CD14-positive monocyte (primary cell): ENCODE measurements around the gene TRIM47. TPM values are rescaled to one million over a fixed set of nuclear protein-coding genes. Genes with fewer than 3 reads are reported as not detected.

Experiments
- DNase-seq, 3 donors: peaks; one replicate each; pipeline ENCODE4 v3.0.0-alpha.2; 2011 to 2022
- H2AFZ ChIP-seq: 2 replicates; pipeline ENCODE4 v1.6.0; 2012; ENCODE audit warnings: mild to moderate bottlenecking, low read depth, low read length, inconsistent platforms; ENCODE audit not compliant: insufficient read depth, poor library complexity, severe bottlenecking
- H3K27ac ChIP-seq, 2 donors: 1 replicate in 1 of 2; 2 replicates in 1 of 2; pipeline ENCODE4 v1.5.1; 2012 to 2013; ENCODE audit warnings: low read length in 2 of 2, control low read depth in 1 of 2, inconsistent platforms in 1 of 2, low read depth in 1 of 2, mild to moderate bottlenecking in 1 of 2
- H3K27me3 ChIP-seq, 2 donors: one replicate each; pipeline versions ENCODE4 v1.6.0 to v1.6.1; 2011 to 2013; ENCODE audit warnings: low read length in 2 of 2; ENCODE audit not compliant: control insufficient read depth in 2 of 2, insufficient read depth in 2 of 2
- H3K36me3 ChIP-seq, 2 donors: replicated peaks in 1 of 2; 1 replicate in 1 of 2; 2 replicates in 1 of 2; pipeline versions ENCODE4 v1.5.1 to v1.6.1; 2012 to 2013; ENCODE audit warnings: low read length in 2 of 2, control low read depth in 1 of 2, inconsistent platforms in 1 of 2, mild to moderate bottlenecking in 1 of 2; ENCODE audit not compliant: insufficient read depth in 2 of 2, control insufficient read depth in 1 of 2
- H3K4me1 ChIP-seq, 2 donors: 1 replicate in 1 of 2; 2 replicates in 1 of 2; pipeline versions ENCODE4 v1.5.1 to v1.6.1; 2012 to 2013; ENCODE audit warnings: low read length in 2 of 2, control low read depth in 1 of 2, inconsistent platforms in 1 of 2, mild to moderate bottlenecking in 1 of 2, moderate library complexity in 1 of 2; ENCODE audit not compliant: insufficient read depth in 2 of 2, control insufficient read depth in 1 of 2
- H3K4me2 ChIP-seq: replicated peaks from 2 replicates; pipeline ENCODE3; 2012; ENCODE audit warnings: low read length, moderate library complexity, mild to moderate bottlenecking; ENCODE audit not compliant: poor library complexity, severe bottlenecking; ENCODE audit errors: extremely low read depth
- H3K4me3 ChIP-seq, 3 experiments: fragments of 200-600 bp in 1 of 3; sonication (generic) in 1 of 3; replicated peaks in 1 of 3; 1 replicate in 2 of 3; 2 replicates in 1 of 3; pipeline ENCODE4 v1.5.1; 2011 to 2013; ENCODE audit warnings: low read length in 3 of 3, mild to moderate bottlenecking in 3 of 3, control low read depth in 2 of 3, low read depth in 2 of 3, inconsistent platforms in 1 of 3, moderate library complexity in 1 of 3
- H3K79me2 ChIP-seq: 2 replicates; pipeline ENCODE4 v1.6.0; 2012; ENCODE audit warnings: mild to moderate bottlenecking, control low read depth, inconsistent platforms, low read length, moderate library complexity; ENCODE audit not compliant: insufficient read depth
- H3K9ac ChIP-seq: 2 replicates; pipeline ENCODE4 v1.6.0; 2017; ENCODE audit warnings: low read length, mild to moderate bottlenecking; ENCODE audit not compliant: insufficient read depth, poor library complexity, severe bottlenecking
- H3K9me3 ChIP-seq, 2 donors: replicated peaks in 1 of 2; 1 replicate in 1 of 2; 2 replicates in 1 of 2; pipeline versions ENCODE4 v1.5.1 to v1.6.1; 2012 to 2013; ENCODE audit warnings: low read length in 2 of 2, control low read depth in 1 of 2; ENCODE audit not compliant: control insufficient read depth in 1 of 2, insufficient read depth in 1 of 2
- H4K20me1 ChIP-seq: 2 replicates; pipeline ENCODE4 v1.6.0; 2012; ENCODE audit warnings: mild to moderate bottlenecking, low read length, control low read depth, moderate library complexity; ENCODE audit not compliant: insufficient read depth
- H3K27ac Mint-ChIP-seq, 7 donors: one replicate each; pipeline ENCODE4 v1.8.0; 2020; ENCODE audit warnings: mild to moderate bottlenecking in 7 of 7, mixed read lengths in 7 of 7, moderate library complexity in 6 of 7, inconsistent platforms in 2 of 7
- H3K27me3 Mint-ChIP-seq, 3 donors: one replicate each; pipeline ENCODE4 v1.8.0; 2021 to 2022; ENCODE audit warnings: low read depth in 3 of 3, mild to moderate bottlenecking in 3 of 3, mixed read lengths in 3 of 3, moderate library complexity in 3 of 3, inconsistent platforms in 1 of 3
- H3K36me3 Mint-ChIP-seq, 2 donors: one replicate each; pipeline ENCODE4 v1.8.0; 2020; ENCODE audit warnings: mixed read lengths in 2 of 2, inconsistent platforms in 1 of 2, mild to moderate bottlenecking in 1 of 2
- H3K4me1 Mint-ChIP-seq: one replicate; pipeline ENCODE4 v1.8.0; 2020; ENCODE audit warnings: mild to moderate bottlenecking, mixed read lengths
- H3K4me3 Mint-ChIP-seq, 2 donors: one replicate each; pipeline ENCODE4 v1.8.0; 2020; ENCODE audit warnings: mild to moderate bottlenecking in 2 of 2, mixed read lengths in 2 of 2, moderate library complexity in 1 of 2
- H3K9me3 Mint-ChIP-seq, 7 donors: one replicate each; pipeline ENCODE4 v1.8.0; 2020 to 2022; ENCODE audit warnings: mixed read lengths in 7 of 7, mild to moderate bottlenecking in 6 of 7, moderate library complexity in 6 of 7, inconsistent platforms in 2 of 7
- CTCF ChIP-seq: fragments of 200-600 bp; IDR thresholded peaks from one replicate; pipeline ENCODE4 v1.8.0; 2022; ENCODE audit warnings: antibody characterized with exemption, mild to moderate bottlenecking
- WGBS: methylation state at CpG from one replicate; pipeline ENCODE4 v1.1.5; 2013; ENCODE audit warnings: missing lambda C conversion rate; ENCODE audit not compliant: insufficient coverage; 5-methylcytosine and 5-hydroxymethylcytosine counted together
- intact Hi-C, 2 donors: fragments of 100-400 bp; cut with micrococcal nuclease; formaldehyde crosslinking; loops; one replicate each; pipeline versions ENCODE4 v1.15.0 to v1.15.1; 2023
- polyA plus RNA-seq, 3 donors: library from polyadenylated mRNA; depleted of rRNA in 1 of 3; unstranded in 2 of 3; stranded (reverse) in 1 of 3; fragments of 300-500 nt in 2 of 3; fragments of >200 nt in 1 of 3; fragmentation: Illumina TruSeq in 2 of 3; gene quantifications; 1 replicate in 2 of 3; 2 replicates in 1 of 3; pipeline ENCODE4 v1.2.3, GENCODE V29; 2012 to 2021

The TRIM47 gene
- polyA plus RNA-seq, 3 donors: 0.20 TPM; not detected in 2

GRCh38 chr17:75902406-75902805 is 24.0 kb upstream of the TRIM47 start:
- Mint-ChIP-seq H3K9me3 (no peaks in the 10 kb centered on the region), H3K27me3 (peaks cover 0 to 2% (median 0%) of the 10 kb centered on the region in 3 donors), H3K36me3 (peaks cover 33 to 48% of the 10 kb centered on the region in 2 donors), H3K4me1 (peaks cover 18% of the 10 kb centered on the region), H3K4me3 (no peak overlapping the region), H3K27ac (no peak overlapping the region)
- Histone ChIP-seq H3K79me2 (peaks cover 13% of the 10 kb centered on the region), H3K4me2 (no peak overlapping the region), H2AFZ (no peak overlapping the region), H4K20me1 (no peaks in the 10 kb centered on the region), H3K27me3 (no peaks in the 10 kb centered on the region), H3K9ac (no peak overlapping the region), H3K36me3 (peaks cover 42 to 44% of the 10 kb centered on the region in 2 donors), H3K9me3 (no peaks in the 10 kb centered on the region), H3K27ac (no peak overlapping the region), H3K4me3 (no peak overlapping the region), H3K4me1 (peaks cover 19 to 24% of the 10 kb centered on the region in 2 donors)
- WGBS: 100% methylated on average over 2 of the region's 6 CpGs
- intact Hi-C loops: loop anchor here in 1 of 2 donors (5.0 kb wide), 1 partner anchor 40 kb away; the partner anchor contains the start of gene FBF1
- no peak for DNase-seq
- TF ChIP-seq CTCF: no peak

- H3K9ac ChIP-seq: no peak overlapping the region
Observed at GRCh38 chr17:75901727-75902126, 23.3 kb upstream of the TRIM47 start.

More at GRCh38 chr17:75901727-75902126, 23.3 kb upstream of the TRIM47 start:
- peaks cover 42 to 44% of the 10 kb centered on the region in 2 donors for H3K36me3 ChIP-seq
- intact Hi-C loops: loop anchor here in 1 of 2 donors (5.0 kb wide), 1 partner anchor 41 kb away; the partner anchor contains the start of gene FBF1
- Mint-ChIP-seq H3K27me3 (peaks cover 0 to 2% (median 0%) of the 10 kb centered on the region in 3 donors), H3K36me3 (peaks cover 33 to 49% of the 10 kb centered on the region in 2 donors), H3K4me3 (no peak overlapping the region), H3K4me1 (peaks cover 20% of the 10 kb centered on the region), H3K9me3 (no peaks in the 10 kb centered on the region), H3K27ac (no peak overlapping the region)
- peaks cover 13% of the 10 kb centered on the region for H3K79me2 ChIP-seq
- H3K4me1 ChIP-seq: peaks cover 25 to 31% of the 10 kb centered on the region in 2 donors
- DNase-seq: no peak
- no peaks in the 10 kb centered on the region for H3K9me3 ChIP-seq
- WGBS: 100% methylated on average over 10 of the region's 18 CpGs
- no peaks in the 10 kb centered on the region for H3K27me3 ChIP-seq
- no peak overlapping the region for H3K4me2 ChIP-seq
- H3K27ac ChIP-seq: no peak overlapping the region
- no peaks in the 10 kb centered on the region for H4K20me1 ChIP-seq
- no peak overlapping the region for H2AFZ ChIP-seq
- no peak overlapping the region for H3K4me3 ChIP-seq
- TF ChIP-seq CTCF: no peak
